Skin of body (tissue), 2 donors: Measurements from ENCODE around the gene FCGR2B. TPM values are rescaled to one million over a fixed set of nuclear protein-coding genes. Genes with fewer than 3 reads are reported as not detected.
"Not testable (repeated sequence)": the region's sequence is repeated elsewhere in the genome, so short reads cannot be mapped to it uniquely, and the experiment has no call there.

Experiments used
- DNase-seq: peaks from one replicate; lab custom pipeline; 2025; lab: John Stamatoyannopoulos, UW
- total RNA-seq: library from RNA; depleted of rRNA; stranded (reverse); fragments of >200 nt; gene quantifications from one replicate; pipeline ENCODE4 v1.2.3, GENCODE V29; 2014

The FCGR2B gene
- total RNA-seq, result 2.8 TPM

DNA sequence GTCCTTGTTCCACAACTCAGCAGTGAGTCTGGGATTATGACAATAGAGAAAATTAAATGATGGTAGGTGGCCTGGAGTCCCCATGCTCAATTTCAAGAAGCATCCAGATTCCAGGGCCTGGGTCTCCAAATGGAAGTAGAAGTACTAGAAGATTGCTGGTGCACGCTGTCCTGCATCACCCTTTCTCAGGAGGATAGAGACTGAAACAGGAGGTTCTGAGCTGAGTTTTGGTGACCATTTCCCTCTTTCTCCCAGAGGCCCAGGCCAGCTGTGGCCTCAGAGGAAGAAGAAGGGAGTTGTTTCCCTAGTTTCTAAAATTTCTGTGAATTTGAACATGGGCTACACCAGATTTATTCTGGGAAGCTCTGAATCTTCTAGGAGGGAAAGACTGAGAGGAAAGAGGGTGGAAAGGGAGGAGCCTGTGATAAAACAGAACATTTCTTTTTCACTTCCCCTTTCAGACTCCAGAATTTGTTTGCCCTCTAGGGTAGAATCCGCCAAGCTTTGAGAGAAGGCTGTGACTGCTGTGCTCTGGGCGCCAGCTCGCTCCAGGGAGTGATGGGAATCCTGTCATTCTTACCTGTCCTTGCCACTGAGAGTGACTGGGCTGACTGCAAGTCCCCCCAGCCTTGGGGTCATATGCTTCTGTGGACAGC, at the start of gene FCGR2B:
TSS of gene FCGR2B (plus strand) at position 460 of the 656 bp plus-strand sequence. CDS start at position 559, 99 bp downstream.
- not testable (repeated sequence) for DNase-seq

- not testable (repeated sequence) for DNase-seq
Observed at GRCh38 chr1:161616417-161616816, 46.5 kb upstream of the FCGR2B start.

- DNase-seq, result not testable (repeated sequence)
Observed at GRCh38 chr1:161618517-161618916, 44.4 kb upstream of the FCGR2B start.

GRCh38 chr1:161620399-161620798, 42.5 kb upstream of the FCGR2B start:
- not testable (repeated sequence) for DNase-seq

DNA sequence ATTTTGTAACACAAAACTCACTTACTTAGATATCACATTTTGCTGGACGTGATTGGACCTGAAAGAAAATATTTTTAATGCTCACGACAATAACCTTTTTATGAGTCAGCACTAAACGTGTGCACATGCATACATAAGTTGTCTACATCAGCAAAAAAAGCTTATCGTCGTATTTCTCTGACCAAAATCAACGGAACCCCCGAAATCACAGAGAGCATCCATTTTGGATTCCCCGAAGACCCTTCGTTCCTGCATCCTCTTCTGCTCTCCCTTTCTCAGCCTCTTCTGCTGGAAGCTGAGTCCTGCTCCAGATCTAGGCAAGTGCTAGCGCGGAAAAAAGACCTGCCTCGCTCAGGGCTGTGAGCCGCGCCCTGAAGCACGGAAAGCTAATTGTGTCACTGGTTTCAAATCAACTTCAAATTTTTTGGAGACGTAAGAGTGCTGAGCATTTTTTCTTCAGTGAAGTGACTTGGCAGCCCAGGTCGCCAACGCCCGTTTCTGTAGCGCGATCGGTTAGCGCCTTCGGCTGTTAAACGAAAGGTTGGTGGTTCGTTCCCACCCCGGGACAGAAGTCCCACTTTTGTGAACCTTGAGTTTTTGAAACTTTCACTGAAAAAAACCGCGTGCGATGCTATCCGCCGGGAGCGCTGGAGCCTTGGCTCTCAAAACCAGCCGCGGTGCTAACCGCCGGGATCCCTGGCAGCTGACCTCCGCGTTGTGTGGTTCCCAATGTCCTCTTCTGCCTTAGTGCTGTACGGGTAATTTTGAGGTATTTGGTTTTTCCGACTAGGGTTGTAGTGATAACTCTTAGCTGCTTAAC, 41.6 kb upstream of the FCGR2B start:
- not testable (repeated sequence) for DNase-seq

DNA sequence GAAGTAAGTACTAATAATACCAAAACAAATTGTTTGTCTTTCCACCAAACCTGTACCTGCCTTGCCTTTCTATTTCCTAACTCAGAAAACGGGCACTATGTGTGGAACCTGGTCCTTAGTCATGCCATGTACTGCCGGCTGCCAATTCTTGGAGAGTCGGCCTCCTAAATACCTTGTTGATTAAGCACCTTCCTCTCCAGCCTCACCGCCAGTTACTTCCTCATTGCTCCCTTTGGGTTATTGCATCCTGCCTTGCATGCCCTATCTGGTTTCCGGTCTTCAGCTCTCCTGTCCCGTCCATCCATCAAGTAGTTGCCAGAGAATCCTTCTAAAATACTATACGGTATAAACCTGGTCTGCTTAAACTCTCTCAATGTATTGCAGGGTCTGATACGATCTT, 40.9 kb upstream of the FCGR2B start:
- not testable (repeated sequence) for DNase-seq

GRCh38 chr1:161623401-161624051, 39.4 kb upstream of the FCGR2B start:
- DNase-seq, result not testable (repeated sequence)

- DNase-seq, result not testable (repeated sequence)
Observed at GRCh38 chr1:161624605-161625004, 38.3 kb upstream of the FCGR2B start.

DNA sequence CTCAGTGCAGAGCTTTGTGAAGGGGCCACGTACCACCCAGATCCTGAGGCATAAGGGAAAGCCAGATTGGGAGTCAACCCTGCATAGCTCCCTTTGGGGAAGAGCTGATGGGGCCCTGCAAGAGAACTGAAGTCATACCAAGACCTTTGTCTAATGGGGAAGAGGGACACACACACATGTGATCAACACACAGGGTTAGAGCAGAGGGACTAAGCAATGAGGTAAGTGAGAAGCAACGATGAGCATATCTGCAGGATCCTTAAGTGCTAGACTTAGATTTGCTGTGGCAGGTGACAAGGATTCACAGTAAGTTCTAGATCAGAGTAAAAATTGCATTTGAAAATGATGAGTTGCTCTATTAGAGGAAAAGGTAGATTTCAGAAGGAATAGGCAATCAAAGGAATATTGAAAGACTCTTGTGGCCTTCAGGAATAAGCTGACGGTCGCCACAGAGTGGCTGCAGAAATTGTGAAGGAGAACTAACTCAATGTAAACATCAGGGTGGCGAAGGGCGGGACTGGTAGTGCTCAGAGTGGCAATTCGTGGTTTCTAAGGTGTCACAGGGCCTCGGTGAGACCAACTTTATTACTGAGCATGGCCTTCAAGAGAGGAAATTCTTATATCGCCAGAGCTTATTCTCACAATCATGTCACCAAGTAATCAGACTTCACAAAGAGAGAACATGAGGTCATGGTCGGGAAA, 36.3 kb upstream of the FCGR2B start:
- DNase-seq, result not testable (repeated sequence)

DNA sequence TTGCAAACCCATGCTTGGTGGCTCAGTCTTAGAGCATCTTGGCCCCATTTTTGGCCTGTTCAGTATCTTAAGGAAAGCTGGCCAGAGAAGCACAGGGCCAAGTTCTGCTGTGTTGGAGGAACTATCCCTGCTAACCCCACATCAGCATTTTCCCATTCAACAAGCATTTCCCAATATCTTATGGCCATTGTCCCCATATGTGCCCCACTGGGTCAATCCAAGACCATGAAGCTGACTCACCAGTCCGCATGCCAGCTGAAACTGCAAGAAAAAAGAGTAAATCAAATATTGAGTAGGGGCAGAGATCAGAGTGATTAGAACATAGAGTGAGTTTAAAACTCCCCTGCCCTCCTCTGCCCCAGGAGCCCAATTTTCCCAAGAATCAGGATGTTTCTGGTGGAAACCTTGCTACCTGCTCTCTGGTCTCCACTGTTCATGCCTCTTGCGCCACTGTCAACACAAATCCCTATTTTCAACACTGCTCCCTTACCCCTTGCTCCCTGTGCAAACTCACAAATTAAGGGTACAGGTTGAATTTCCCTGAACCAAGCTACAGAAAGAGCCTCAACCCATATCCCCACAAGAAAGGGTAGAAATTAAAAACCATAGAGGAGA, 32.7 kb upstream of the FCGR2B start:
- DNase-seq, result not testable (repeated sequence)

- no peak for DNase-seq
Observed at GRCh38 chr1:161631076-161631475, 31.9 kb upstream of the FCGR2B start, which contains the start of gene FCGR3B. Gene FCGR3B (minus strand): TSS chr1:161631176. CDS start chr1:161631094, 82 bp downstream.

GRCh38 chr1:161634993-161635392, 27.9 kb upstream of the FCGR2B start:
- not testable (repeated sequence) for DNase-seq

- DNase-seq, result not testable (repeated sequence)
Observed at GRCh38 chr1:161636189-161636782, 26.7 kb upstream of the FCGR2B start.

GRCh38 chr1:161636976-161637375, 26.0 kb upstream of the FCGR2B start:
- not testable (repeated sequence) for DNase-seq

DNA sequence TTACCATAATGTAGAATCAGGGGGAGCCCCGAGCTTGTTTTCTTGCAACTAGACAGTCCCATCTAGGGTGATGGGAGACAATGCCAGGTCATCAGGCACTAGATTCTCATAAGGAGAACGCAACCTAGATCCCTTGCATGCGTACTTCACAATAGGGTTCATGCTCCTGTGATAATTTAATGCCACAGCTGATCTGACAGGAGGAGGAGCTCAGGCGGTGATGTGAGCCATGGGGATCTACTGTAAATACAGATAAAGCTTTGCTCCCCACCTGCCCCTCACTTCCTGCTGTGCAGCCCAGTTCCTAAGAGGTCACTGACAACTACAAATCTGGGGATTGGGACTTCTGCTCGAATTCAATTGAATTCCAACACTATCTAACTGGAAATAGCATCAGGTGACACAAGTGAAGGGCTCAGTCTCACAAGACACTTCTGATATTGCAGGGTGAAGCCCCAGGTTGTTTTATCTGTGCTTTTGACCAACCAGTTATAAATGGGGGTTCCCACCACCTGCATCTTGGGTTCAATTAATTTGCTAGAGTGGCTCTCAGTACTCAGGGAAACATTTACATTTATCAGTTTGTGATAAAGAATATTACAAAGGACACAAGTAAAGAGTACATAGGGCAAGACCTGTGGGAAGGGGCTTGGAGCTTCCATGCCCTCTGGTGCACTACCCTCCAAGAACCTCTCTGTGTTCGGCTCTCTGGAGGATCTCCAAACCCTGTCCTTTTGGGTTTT, 24.5 kb upstream of the FCGR2B start:
- not testable (repeated sequence) for DNase-seq

- not testable (repeated sequence) for DNase-seq
Observed at GRCh38 chr1:161639203-161639602, 23.7 kb upstream of the FCGR2B start.

GRCh38 chr1:161642697-161643096, 20.2 kb upstream of the FCGR2B start:
- DNase-seq, result not testable (repeated sequence)

- not testable (repeated sequence) for DNase-seq
Observed at GRCh38 chr1:161643481-161644208, 19.3 kb upstream of the FCGR2B start.

- not testable (repeated sequence) for DNase-seq
Observed at GRCh38 chr1:161644855-161645254, 18.1 kb upstream of the FCGR2B start.
